Loucy (cell line): ENCODE measurements around the gene RAPGEF1.

Experiments used
- EZH2phosphoT487 ChIP-seq: fragments of 200-600 bp; IDR thresholded peaks from 2 replicates; pipeline ENCODE4 v1.6.1; 2018; ENCODE audit warnings: antibody characterized with exemption, mild to moderate bottlenecking, moderate library complexity, borderline replicate concordance
- TF ChIP-seq, protein P1 (sequence below): fragments of 200-600 bp; sonication (generic); conservative IDR thresholded peaks from 2 replicates; pipeline ENCODE4 v1.5.1; 2014; ENCODE audit warnings: mild to moderate bottlenecking, antibody characterized with exemption, low read length

DNA sequence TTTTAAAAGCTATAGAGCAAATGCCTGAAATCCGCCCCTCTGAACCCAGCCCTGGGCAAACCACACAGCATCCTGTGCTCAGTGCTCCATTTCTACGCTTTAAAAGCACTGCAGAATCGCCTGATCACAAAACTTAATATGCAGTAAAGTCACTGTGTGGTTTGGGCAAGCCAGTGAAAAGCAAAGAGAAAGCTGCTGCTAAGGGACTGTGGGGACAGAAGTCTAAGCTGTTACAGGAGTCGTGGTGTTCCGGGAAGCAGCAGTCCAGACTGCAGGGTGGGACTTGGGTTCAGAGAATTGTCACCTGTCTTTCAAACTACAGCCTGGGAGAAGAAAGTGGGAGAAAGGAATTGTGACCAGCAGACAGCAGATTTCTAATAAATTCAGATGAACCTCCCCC, 8.2 kb downstream of the RAPGEF1 start:
- TF ChIP-seq, protein P1, sequence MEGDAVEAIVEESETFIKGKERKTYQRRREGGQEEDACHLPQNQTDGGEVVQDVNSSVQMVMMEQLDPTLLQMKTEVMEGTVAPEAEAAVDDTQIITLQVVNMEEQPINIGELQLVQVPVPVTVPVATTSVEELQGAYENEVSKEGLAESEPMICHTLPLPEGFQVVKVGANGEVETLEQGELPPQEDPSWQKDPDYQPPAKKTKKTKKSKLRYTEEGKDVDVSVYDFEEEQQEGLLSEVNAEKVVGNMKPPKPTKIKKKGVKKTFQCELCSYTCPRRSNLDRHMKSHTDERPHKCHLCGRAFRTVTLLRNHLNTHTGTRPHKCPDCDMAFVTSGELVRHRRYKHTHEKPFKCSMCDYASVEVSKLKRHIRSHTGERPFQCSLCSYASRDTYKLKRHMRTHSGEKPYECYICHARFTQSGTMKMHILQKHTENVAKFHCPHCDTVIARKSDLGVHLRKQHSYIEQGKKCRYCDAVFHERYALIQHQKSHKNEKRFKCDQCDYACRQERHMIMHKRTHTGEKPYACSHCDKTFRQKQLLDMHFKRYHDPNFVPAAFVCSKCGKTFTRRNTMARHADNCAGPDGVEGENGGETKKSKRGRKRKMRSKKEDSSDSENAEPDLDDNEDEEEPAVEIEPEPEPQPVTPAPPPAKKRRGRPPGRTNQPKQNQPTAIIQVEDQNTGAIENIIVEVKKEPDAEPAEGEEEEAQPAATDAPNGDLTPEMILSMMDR, result no peak
- no peak for TF ChIP-seq EZH2phosphoT487
